Activated T-cell treated with anti-CD3 and anti-CD28 coated beads, Interleukin-2, amount 50 U/mL, for 72 hours (primary cell): ENCODE results near the gene KLHL29. TPM values are rescaled to one million over a fixed set of nuclear protein-coding genes. Genes with fewer than 3 reads are reported as not detected.

Source experiments
- ATAC-seq, 2 donors: fragments of 150-1000 bp; cut with Tn5 transposase; replicated peaks in 1 of 2; 2 replicates each; pipeline ENCODE4 v1.10.0; 2021; ENCODE audit warnings: moderate library complexity in 2 of 2, mild to moderate bottlenecking in 1 of 2
- DNase-seq, 2 donors: peaks; one replicate each; pipeline ENCODE4 v3.0.0; 2021 to 2022; ENCODE audit warnings: mixed read lengths in 1 of 2
- H3K27ac Mint-ChIP-seq: one replicate; pipeline ENCODE4 v1.8.0; 2022; ENCODE audit warnings: mild to moderate bottlenecking, moderate library complexity, mixed read lengths
- H3K27me3 Mint-ChIP-seq: one replicate; pipeline ENCODE4 v1.8.0; 2022; ENCODE audit warnings: low read depth, mixed read lengths
- H3K36me3 Mint-ChIP-seq, 2 donors: one replicate each; pipeline ENCODE4 v1.8.0; 2022; ENCODE audit warnings: mixed read lengths in 2 of 2, mild to moderate bottlenecking in 1 of 2; ENCODE audit not compliant: insufficient read depth in 2 of 2
- H3K4me1 Mint-ChIP-seq: one replicate; pipeline ENCODE4 v1.8.0; 2022; ENCODE audit warnings: low read depth, mixed read lengths
- H3K4me3 Mint-ChIP-seq, 2 donors: one replicate each; pipeline ENCODE4 v1.8.0; 2022; ENCODE audit warnings: mild to moderate bottlenecking in 2 of 2, mixed read lengths in 2 of 2, moderate library complexity in 2 of 2
- H3K9me3 Mint-ChIP-seq, 2 donors: one replicate each; pipeline ENCODE4 v1.8.0; 2022; ENCODE audit warnings: mixed read lengths in 2 of 2
- total RNA-seq, 2 donors: library from RNA; stranded (reverse); gene quantifications; one replicate each; pipeline ENCODE4 v1.2.3, GENCODE V29; 2022

Gene KLHL29
- total RNA-seq, 2 donors from 2014 or later = 2.5 to 4.0 TPM

DNA sequence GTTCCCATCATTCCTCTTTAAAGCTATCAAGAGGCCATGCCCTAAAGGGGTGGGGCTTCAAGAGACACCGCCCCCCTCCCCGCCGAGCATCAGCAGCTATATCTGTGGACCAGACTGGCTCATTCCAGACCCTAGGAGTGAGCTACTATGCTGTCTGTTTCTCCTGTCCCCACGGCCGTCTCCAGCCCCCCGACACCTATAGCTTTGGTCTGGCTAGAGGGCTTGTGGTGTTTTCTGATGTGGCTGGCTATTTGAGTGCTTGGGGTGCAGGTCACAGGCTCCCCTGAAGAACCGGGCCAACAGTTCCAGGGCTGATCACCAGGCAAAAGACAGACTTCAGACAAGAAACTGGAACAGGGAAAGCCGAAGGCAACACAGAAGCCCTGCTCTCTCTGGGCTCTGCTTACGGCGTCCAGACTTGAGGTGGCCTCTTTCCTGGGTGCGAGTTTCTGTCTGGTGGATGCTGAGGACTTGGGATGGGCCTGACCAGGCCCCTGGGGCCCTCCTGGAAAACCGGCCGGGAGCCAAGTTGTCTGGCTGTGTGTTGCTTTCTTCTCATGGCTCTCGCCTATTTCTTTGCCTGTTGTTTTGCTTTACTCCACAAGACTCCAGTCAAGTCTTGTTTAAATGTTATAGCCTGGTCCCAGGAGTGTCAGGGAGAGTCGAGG, 83.6 kb downstream of the KLHL29 start:
- no peaks in the 10 kb centered on the region for H3K9me3 Mint-ChIP-seq
- no peaks in the 10 kb centered on the region for H3K4me1 Mint-ChIP-seq
- H3K27me3 Mint-ChIP-seq = peaks cover 11% of the 10 kb centered on the region
- no peaks in the 10 kb centered on the region for H3K36me3 Mint-ChIP-seq
- DNase-seq = no peak
- H3K4me3 Mint-ChIP-seq = no peak overlapping the region
- ATAC-seq = no peak
- H3K27ac Mint-ChIP-seq = no peak overlapping the region

DNA sequence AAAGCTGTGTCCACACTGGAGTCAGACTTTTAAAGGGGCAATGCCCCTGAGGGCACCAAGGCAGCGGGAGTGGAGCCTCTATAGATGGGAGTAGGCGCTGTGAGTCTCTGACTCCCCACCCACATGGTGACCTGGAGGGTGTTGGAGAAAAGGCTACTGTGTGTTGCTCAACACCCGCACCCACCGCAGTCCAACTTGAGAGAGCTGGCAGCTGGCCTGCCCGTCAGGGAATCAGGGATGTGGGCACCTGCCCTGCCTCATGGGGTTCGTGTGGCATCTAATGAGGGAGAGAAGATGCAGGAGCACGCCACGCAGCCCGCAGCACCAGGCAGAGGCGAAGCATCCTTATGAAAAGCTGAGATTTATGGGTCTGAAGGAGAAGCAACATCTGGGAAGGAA, 84.2 kb downstream of the KLHL29 start:
- H3K36me3 Mint-ChIP-seq = no peaks in the 10 kb centered on the region
- no peak overlapping the region for H3K27ac Mint-ChIP-seq
- no peaks in the 10 kb centered on the region for H3K4me1 Mint-ChIP-seq
- DNase-seq (no peak), ATAC-seq (no peak)
- peaks cover 17% of the 10 kb centered on the region for H3K27me3 Mint-ChIP-seq
- H3K9me3 Mint-ChIP-seq = no peaks in the 10 kb centered on the region
- no peak overlapping the region for H3K4me3 Mint-ChIP-seq

DNA sequence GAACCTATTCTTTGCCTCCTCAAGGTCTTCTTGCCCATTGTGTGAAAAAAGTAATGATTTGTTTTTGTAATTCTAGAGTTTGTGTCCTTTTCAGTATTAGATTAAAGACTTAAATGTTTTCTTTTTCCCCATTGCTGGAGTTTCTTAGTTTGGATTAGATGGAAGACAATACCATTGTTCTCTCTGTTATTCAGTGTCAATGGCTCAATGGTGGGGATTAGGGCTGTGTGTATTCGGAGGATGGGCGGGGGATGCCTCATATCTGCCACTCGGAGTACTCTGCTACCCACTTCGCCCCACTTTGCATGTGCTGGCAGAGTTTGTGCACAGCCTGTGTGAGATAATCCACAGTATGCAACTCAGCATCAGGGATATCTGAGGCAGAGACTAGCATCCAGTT, 90.1 kb downstream of the KLHL29 start:
- Mint-ChIP-seq H3K27ac (no peak overlapping the region), H3K9me3 (no peaks in the 10 kb centered on the region), H3K4me1 (no peaks in the 10 kb centered on the region), H3K36me3 (no peaks in the 10 kb centered on the region), H3K27me3 (peaks cover 28% of the 10 kb centered on the region), H3K4me3 (no peak overlapping the region)
- DNase-seq (no peak), ATAC-seq (no peak)

DNA sequence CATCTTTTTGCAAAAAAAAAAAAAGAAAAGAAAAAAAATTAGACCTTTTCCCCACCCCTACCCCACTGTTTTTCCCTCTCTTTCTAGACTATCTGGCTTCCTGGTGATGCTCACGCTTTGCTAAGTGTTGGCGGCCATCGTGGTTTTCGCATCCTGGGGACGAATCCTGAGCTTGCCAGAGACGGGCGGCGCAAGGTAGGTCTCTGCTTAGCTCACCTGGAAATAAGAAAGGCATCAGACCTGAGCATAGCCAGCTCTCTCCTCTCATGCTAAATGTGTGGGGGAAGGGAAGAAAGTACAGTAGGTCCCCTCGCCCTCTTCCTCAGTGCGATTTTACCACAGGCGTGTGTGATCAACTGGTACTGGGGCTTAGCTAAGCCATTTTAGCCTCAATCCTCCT, 90.5 kb downstream of the KLHL29 start:
- no peaks in the 10 kb centered on the region for H3K9me3 Mint-ChIP-seq
- H3K4me1 Mint-ChIP-seq = no peaks in the 10 kb centered on the region
- no peak overlapping the region for H3K4me3 Mint-ChIP-seq
- ATAC-seq (no peak), DNase-seq (no peak)
- no peaks in the 10 kb centered on the region for H3K36me3 Mint-ChIP-seq
- H3K27me3 Mint-ChIP-seq = peaks cover 28% of the 10 kb centered on the region
- no peak overlapping the region for H3K27ac Mint-ChIP-seq

DNA sequence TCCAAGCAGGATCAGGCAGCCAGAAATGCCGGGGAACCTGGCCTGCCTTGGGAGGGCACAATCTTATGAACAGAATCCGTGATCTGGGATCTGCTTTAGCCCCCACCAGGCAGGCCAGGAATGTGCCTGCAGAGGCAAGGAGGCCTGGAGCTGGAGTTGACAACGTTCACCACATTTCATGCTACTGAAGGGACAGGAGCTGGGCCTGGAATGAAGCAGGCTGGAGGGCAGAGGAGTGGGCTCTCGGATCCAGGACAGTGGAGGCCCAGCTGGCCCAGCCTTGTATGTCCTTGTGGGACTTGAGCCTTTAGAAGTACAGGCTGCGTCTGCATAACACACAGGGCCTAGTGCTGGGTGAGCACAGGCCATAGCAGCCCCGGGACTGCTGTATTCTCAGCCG, 91.8 kb downstream of the KLHL29 start:
- H3K9me3 Mint-ChIP-seq = no peaks in the 10 kb centered on the region
- no peak overlapping the region for H3K27ac Mint-ChIP-seq
- no peaks in the 10 kb centered on the region for H3K36me3 Mint-ChIP-seq
- H3K4me3 Mint-ChIP-seq = no peak overlapping the region
- H3K27me3 Mint-ChIP-seq = peaks cover 28% of the 10 kb centered on the region
- ATAC-seq (no peak), DNase-seq (no peak)
- no peaks in the 10 kb centered on the region for H3K4me1 Mint-ChIP-seq

DNA sequence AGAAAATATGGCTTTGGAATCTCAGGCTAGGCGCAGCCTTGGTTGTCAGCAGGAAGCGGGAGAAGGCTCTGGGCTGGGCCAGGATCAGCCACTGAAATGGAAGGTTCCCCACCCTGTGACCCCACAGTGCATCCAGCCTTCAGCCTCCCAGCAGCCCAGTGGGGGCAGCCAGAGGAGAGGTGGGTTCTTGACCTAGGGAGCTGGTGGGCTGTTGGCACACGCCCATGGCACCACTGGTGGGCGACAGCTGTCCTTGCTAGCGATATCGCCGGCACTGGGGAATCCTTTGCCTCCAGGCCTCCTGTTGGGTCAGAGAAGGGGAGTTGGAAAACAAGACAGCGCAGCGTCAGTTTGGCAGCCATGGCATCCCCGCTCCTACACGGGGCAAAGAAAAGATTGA, 92.4 kb downstream of the KLHL29 start:
- Mint-ChIP-seq H3K9me3 (no peaks in the 10 kb centered on the region), H3K27ac (no peak overlapping the region), H3K4me1 (no peaks in the 10 kb centered on the region), H3K36me3 (no peaks in the 10 kb centered on the region), H3K27me3 (peaks cover 28% of the 10 kb centered on the region), H3K4me3 (no peak overlapping the region)
- no peak for DNase-seq
- ATAC-seq = no peak

DNA sequence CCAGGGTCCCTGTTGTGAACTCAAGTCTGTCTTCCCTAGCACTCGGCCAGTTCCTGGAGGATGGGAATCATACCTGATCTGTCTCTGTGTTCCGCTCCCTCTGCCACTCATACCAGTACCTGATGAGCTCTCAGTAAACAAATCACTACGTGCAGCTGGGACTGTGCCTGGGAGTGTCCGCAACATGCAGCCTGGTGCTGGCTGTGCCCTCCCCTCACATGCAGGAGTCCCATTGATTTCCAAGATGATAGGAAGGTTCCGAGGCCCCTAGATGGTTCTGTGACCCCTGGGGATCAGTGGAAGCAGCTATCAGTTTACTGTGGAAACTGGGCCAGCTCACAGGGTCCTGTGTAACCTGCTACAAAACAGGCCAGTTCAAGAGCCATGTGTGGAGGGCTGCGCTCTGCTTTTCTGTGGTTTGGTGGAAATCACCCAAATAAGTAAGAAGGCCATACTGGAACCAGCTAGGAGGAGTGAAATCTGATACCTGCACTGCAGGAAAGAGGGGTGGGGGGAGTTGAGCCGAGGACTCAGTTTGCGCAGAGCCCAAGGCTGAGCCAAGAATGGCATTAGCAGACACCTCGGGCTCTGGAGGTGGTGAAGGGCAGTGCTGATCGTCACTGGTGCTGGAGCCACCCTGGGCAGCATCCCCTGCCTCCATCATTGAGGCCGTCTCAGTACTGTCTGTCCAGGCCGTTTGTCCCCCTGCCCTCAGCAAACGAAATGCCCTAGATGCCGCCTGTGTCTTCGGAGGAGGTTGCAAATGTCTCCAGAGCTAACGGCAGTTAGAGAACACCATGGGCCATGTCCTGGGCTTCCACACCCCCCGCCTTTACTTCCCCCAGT, 93.3 kb downstream of the KLHL29 start:
- no peaks in the 10 kb centered on the region for H3K36me3 Mint-ChIP-seq
- H3K4me1 Mint-ChIP-seq = no peaks in the 10 kb centered on the region
- DNase-seq (no peak), ATAC-seq (no peak)
- no peak overlapping the region for H3K27ac Mint-ChIP-seq
- H3K27me3 Mint-ChIP-seq = peaks cover 20% of the 10 kb centered on the region
- H3K4me3 Mint-ChIP-seq = no peak overlapping the region
- no peaks in the 10 kb centered on the region for H3K9me3 Mint-ChIP-seq

DNA sequence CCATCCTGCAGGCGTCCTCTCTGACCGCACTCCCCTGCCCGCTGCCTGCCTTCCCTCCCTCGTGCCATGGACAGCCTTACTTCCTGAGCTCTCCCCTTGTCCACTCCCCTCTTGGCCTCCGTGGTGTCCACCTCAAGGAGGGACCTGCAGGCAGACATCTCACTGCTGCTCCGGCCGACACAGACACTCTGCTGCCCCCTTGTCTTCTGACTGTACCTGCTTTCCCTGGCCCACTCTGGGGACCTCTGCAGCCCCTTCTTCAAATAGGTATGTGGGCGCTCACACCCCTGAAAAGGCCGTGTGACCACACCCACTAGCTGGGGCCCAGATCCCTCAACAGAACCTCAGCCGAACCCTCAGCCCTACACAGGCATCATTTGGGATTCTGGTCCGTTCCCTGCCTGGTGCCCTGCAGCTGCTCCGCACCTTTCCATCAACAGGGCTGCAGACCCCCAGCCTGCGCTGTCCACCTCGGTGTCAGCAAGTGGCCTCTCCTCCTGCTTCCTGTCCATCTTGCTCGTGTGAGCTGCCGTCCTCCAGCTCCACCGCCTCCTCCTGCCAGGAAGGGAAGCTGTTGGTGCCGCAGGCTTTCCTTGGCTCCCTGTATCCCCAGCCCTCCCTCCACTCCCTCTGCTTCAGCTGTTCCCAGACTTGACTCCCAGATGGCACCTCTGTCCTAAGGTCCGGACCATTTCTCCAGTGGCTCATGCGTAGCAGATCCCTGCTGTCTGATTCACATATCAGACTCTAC, 94.1 kb downstream of the KLHL29 start:
- Mint-ChIP-seq H3K36me3 (no peaks in the 10 kb centered on the region), H3K27me3 (peaks cover 12% of the 10 kb centered on the region), H3K9me3 (no peaks in the 10 kb centered on the region), H3K4me3 (no peak overlapping the region), H3K27ac (no peak overlapping the region), H3K4me1 (no peaks in the 10 kb centered on the region)
- DNase-seq = no peak
- no peak for ATAC-seq

DNA sequence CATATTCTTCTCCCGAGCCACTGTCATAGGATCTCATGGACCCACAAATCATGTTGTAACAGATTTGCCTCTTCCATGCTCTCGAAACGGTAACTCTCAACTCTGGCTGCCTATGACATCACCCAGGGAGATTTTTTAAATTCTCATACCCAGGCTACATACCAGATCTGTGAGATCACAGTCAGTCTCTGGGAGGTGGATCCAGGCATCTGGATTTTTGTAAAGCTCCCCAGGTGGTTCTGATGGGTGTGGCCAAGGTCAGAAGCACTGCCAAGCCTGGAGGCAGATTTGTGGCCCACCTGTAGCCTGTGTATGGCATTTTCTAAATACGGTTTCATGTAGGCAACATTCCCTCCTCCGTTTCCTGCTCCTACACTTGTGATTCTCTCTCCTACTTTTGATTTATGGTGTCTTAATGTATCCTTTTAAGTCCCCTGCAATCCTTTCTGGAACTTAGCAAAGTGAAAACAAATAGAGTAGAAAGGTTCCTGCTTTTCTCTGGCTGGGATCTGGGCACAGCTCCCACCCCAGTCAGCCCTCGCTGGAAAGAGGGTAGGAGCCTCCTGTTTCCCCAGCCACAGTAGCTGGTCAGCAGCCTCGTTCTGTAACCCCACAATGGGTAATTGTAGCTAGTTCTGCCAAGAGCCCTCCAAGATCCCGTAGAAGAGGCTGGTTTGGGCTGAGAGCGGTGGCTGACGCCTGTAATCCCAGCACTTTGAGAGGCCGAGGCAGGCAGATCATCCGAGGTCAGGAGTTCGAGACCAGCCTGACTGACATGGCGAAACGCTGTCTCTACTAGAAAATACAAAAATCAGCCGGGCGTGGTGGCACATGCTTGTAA, 96.2 kb downstream of the KLHL29 start:
- Mint-ChIP-seq H3K27me3 (no peaks in the 10 kb centered on the region), H3K27ac (no peak overlapping the region), H3K4me3 (no peak overlapping the region), H3K36me3 (no peaks in the 10 kb centered on the region), H3K9me3 (no peaks in the 10 kb centered on the region), H3K4me1 (no peaks in the 10 kb centered on the region)
- ATAC-seq (no peak), DNase-seq (no peak)

DNA sequence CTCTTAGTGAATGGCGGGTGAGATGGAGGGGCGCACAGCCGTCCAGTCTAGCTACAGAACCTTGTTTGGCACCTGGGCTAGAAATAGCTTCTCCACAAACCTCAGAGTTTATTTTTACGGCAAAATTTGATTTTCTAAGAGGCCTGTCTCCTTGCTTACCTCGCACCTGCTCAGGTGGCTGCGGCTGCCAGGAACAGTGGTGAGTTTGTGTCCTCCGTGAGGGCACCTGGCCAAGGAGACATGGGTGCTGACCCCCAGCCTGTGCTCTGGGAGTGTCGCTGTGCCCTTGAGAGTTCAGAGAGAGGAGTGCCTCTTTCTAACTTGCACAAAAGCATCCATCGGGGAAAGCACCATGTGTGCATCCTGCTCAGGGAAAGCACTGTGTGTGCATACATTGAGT, 97.2 kb downstream of the KLHL29 start:
- H3K4me3 Mint-ChIP-seq = no peak overlapping the region
- peaks cover under 1% of the 10 kb centered on the region for H3K4me1 Mint-ChIP-seq
- ATAC-seq (no peak), DNase-seq (no peak)
- no peak overlapping the region for H3K27ac Mint-ChIP-seq
- no peaks in the 10 kb centered on the region for H3K9me3 Mint-ChIP-seq
- H3K36me3 Mint-ChIP-seq = no peaks in the 10 kb centered on the region
- no peaks in the 10 kb centered on the region for H3K27me3 Mint-ChIP-seq

DNA sequence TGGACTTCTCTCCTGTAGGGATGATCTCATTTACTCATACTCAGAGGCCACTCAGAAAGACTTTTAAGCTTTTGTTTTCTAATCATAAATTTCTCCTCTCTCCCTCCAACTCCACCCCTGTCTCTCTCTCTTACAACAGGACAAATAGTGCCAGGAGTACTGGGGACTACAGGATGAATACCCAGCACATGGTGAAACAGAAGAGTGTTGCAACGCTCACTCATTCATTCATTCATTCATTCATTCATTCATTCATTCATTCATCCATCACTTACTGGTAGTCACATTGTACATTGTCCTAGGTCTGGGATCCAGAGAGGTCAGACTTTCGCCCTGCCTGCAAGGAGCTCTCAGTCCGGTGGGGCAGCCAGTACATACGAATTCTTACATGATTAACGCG, 97.6 kb downstream of the KLHL29 start:
- Mint-ChIP-seq H3K27me3 (no peaks in the 10 kb centered on the region), H3K4me3 (no peak overlapping the region), H3K4me1 (peaks cover 4% of the 10 kb centered on the region), H3K36me3 (no peaks in the 10 kb centered on the region), H3K27ac (no peak overlapping the region), H3K9me3 (no peaks in the 10 kb centered on the region)
- DNase-seq = no peak
- ATAC-seq = no peak

DNA sequence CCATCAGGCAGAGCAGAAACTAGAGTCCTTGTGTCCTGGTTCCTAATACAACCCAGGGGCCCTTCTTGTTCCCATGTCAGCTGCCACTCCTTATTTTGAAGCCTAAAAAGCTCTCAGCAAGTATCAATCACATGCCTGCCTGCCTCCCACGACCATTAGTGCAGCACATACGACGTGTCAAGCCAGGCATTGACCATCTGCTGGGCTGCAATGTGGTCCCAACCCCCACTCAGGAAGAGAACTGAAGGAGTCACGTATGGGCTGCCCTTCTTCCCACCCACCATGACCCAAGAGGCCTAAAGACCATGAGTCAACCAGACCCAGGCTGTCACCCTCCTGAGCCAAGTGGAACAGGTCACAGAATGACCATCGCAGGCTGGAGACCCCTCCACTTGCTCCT, 98.8 kb downstream of the KLHL29 start:
- H3K27me3 Mint-ChIP-seq = no peaks in the 10 kb centered on the region
- H3K27ac Mint-ChIP-seq = no peak overlapping the region
- peaks cover 16% of the 10 kb centered on the region for H3K4me1 Mint-ChIP-seq
- H3K4me3 Mint-ChIP-seq = no peak overlapping the region
- ATAC-seq = no peak
- H3K9me3 Mint-ChIP-seq = no peaks in the 10 kb centered on the region
- H3K36me3 Mint-ChIP-seq = no peaks in the 10 kb centered on the region
- DNase-seq = no peak

DNA sequence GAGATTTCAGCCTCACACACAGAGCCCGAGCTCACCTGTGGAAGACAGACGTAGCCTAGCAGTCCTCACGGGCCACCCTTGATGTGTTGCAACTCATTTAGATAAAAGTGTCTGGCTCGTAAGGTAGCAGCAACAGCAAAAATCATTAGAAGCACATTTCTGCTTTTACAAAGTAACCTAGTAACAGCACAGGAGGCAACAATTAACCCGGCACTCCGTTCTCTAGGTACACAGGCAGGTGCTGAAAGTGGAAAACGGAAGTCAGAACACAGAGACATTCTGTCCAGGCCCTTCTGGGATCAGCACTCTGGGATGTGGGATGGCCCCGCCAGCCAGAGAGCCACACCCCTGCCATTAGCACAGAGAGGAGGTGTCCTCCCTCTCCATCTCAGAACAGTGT, 99.3 kb downstream of the KLHL29 start:
- Mint-ChIP-seq H3K27ac (no peak overlapping the region), H3K9me3 (no peaks in the 10 kb centered on the region), H3K36me3 (no peaks in the 10 kb centered on the region), H3K27me3 (no peaks in the 10 kb centered on the region), H3K4me1 (peaks cover 21% of the 10 kb centered on the region), H3K4me3 (no peak overlapping the region)
- ATAC-seq = no peak
- DNase-seq = no peak
